GM19372 (cell line): Measurements from ENCODE around the gene MTMR3.

Experiments
- ATAC-seq: cut with Tn5 transposase; IDR thresholded peaks from one replicate; pipeline ENCODE4 v1.9.1; 2021; ENCODE audit warnings: mild to moderate bottlenecking, low read depth, moderate library complexity; ENCODE audit not compliant: unreplicated experiment

The MTMR3 gene

DNA sequence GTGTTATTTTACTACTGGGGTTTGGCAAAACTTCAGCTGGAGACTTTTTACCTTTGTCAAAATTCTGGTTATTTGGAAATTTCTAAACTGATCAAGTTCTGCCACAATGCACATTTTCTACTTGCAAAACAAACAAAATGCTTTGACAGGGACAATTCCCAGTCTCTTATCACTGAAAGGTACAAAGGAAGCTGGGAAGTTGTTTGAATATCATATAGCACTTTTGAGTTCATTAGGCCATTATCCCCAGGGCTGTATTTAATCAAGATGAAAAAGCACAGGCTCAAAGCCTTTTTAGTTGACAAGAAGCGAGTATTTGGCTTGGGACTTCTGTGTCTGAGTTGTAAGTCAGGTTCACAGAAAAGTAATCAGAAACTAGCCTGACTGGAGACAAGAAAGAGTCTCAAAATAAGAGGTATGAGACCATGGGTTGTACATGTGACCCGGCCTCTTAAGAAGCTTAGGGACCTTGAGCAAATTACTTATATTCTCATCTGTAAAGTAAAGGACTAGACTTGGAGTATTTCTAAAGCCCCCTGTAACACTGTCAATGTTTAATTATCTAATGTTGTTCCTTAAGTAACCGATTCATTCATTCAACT lies 194.4 kb downstream of the MTMR3 start:
- no peak for ATAC-seq

GRCh38 chr22:30078320-30079311 lies 195.6 kb downstream of the MTMR3 start:
- no peak for ATAC-seq

DNA sequence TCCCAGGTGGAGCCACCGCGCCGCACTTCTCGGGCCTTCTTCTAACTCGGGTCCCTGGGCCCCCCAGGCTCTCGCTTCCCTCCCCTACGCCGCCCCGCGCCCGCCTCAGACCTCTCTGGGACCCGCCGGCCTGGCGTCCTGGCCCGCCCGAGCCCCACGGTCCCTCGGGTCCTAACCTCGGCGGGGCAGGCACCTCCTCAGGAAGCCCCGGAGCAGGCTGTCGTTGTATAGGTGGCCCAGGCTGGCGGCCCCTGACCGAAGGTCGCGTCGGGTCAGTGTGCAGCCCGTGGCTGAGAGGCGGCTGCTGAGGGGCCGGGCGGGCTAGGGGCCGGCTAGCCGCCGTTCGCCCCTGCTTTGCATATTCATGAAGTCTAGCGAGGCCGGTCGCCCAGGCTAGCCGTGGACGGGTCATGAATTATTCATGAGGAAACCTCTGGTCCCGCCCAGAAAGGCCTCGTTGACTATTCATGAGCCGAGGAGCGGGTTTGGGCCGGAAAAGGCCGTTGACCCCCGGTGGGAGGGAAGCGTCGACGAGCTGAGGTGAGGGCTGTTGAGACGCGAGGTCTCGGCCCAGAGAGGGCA lies 197.1 kb downstream of the MTMR3 start, which contains the start of gene HORMAD2:
Gene HORMAD2 (plus strand): TSS at position 513 of the 582 bp plus-strand sequence. CDS start 13,489 bp downstream, outside the sequence.
- no peak for ATAC-seq
